Dedifferentiated amniotic fluid mesenchymal stem cell (primary cell): ENCODE data around the gene SPACA6.
"Not testable (repeated sequence)": the region's sequence is repeated elsewhere in the genome, so short reads cannot be mapped to it uniquely, and the experiment has no call there.

Experiments used
- DNase-seq: peaks from one replicate; pipeline ENCODE4 v3.0.0-alpha.2; 2016; ENCODE audit errors: extremely low spot score

SPACA6 gene, protein sequence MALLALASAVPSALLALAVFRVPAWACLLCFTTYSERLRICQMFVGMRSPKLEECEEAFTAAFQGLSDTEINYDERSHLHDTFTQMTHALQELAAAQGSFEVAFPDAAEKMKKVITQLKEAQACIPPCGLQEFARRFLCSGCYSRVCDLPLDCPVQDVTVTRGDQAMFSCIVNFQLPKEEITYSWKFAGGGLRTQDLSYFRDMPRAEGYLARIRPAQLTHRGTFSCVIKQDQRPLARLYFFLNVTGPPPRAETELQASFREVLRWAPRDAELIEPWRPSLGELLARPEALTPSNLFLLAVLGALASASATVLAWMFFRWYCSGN

DNA sequence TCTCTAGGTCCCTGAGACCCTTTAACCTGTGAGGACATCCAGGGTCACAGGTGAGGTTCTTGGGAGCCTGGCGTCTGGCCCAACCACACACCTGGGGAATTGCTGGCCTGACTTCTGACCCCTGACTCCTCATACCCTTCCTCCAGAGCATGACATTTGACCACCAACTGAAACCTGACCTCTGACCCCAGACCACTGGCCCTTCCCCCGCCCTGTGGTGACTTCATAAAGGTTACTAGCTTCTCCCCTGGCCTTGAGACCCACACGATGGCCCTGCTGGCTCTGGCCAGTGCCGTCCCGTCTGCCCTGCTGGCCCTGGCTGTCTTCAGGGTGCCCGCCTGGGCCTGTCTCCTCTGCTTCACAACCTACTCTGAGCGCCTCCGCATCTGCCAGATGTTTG, at the start of gene SPACA6:
SPACA6 (plus strand) TSS at position 71 of the 400 bp plus-strand sequence; CDS start at position 268, 197 bp downstream.
- no peak for DNase-seq

- no peak for DNase-seq
These were observed 48.4 kb upstream of the SPACA6 start for GRCh38 chr19:51644636-51645271.

- DNase-seq = not testable (repeated sequence)
These were observed 46.4 kb upstream of the SPACA6 start, which contains the start of gene SIGLEC14 for GRCh38 chr19:51646730-51647129. Gene SIGLEC14, minus strand, starts transcription at chr19:51646825. Its CDS starts 66 bp downstream, at chr19:51646759.

- no peak for DNase-seq
These were observed 45.8 kb upstream of the SPACA6 start for GRCh38 chr19:51647318-51647717.

DNA sequence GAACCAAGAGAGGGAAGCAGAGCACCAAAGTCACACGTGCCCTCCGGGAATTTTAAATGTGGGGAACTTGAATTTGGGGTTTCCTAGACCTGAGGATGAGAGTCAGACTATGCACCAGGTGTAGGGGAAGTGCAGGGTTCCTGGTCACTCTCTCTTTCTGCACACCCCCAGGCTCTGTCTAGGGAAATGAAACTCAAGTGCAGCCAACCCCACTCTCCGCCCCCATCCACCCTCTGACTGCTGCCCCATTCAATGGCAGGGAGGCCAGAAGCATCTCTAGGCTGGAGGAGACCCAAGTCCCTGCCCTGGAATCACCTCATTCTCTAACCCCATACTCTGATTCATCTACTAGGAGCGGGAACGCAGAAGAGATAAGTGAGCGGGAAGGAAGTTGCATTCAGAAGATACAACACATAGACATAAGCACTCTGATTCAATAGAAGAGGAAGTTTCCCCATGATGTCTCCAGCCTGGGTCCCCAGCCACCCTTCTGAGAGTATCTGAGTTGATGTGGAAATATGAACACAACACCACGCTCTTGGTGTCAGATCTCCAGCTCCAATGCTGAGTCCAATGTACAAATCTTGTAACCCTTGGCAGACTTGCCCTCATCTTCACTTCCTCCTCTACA, 41.8 kb upstream of the SPACA6 start:
- DNase-seq = no peak

GRCh38 chr19:51652266-51652665, 40.9 kb upstream of the SPACA6 start:
- DNase-seq = no peak

GRCh38 chr19:51653162-51653561, 40.0 kb upstream of the SPACA6 start:
- DNase-seq = no peak

GRCh38 chr19:51654783-51655182, 38.3 kb upstream of the SPACA6 start:
- no peak for DNase-seq

DNA sequence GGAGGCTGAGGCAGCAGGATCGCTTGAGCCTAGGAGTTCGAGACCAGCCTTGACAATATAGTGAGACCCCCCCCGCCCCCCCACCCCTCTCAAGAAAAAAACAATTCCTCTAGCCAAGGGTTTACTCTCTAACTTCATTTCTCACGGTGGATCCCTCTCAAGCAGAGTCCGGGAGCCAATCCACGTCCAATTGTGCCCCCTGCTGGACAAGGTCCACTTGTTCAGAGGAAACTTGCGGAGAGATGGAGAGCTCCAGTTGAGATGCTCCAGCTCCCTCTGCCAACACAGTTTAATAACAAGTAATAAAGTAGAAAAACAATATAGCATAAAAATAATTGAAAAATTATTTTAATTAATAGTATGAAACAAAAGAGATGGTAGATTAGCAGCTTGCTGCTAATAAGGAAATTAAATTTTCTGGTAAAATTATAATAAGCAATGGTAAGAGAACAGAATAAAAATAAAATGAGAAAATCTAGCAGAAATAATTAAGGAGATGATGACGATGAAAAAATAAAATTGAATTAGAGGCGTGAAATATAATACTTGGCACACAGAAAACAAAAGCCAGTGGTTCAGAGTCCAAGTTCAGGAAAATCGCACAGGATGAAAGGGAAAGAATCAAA, 32.0 kb upstream of the SPACA6 start:
- DNase-seq = peak; percentile 70

DNA sequence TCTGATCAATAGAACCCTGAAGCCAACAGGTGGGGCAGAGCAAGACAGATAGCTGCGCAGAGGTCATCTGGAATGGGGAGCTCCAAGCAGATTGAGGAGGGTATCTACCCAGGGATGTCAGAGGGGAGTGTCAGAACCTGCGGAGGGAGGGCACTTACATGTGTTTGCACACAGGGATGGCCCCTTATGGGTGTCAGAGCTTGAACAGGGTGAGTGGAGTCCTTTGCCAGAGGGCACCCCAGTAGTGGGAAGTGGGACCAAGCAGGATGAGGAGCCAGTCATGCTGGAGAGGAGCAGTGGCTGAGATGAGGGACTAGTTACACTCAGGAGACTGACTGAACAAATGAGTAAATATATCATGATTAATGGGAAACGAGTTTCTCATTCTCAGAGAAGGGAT, 29.5 kb upstream of the SPACA6 start:
- DNase-seq = no peak

- no peak for DNase-seq
These were observed 29.0 kb upstream of the SPACA6 start for GRCh38 chr19:51664131-51664530.

- DNase-seq = no peak
These were observed 28.1 kb upstream of the SPACA6 start for GRCh38 chr19:51664997-51665396.

DNA sequence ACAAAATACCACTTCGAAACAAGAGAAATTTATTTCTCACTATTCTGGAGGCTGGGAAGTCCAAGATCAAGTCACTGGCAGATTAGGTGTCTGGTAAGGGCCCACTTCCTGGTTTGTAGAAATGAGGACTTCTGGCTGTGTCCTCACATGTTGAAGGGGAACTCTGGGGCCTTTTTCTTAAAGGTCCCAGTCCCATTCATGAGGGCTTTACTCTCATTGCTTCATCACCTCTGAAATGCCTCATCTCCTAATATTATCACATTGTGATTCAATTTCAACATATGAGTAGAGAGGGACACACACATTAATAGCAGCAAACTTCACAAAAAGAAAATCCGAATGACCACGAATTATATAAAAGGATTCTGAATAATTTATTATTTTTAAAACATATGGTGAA, 24.9 kb upstream of the SPACA6 start:
- DNase-seq = no peak

DNA sequence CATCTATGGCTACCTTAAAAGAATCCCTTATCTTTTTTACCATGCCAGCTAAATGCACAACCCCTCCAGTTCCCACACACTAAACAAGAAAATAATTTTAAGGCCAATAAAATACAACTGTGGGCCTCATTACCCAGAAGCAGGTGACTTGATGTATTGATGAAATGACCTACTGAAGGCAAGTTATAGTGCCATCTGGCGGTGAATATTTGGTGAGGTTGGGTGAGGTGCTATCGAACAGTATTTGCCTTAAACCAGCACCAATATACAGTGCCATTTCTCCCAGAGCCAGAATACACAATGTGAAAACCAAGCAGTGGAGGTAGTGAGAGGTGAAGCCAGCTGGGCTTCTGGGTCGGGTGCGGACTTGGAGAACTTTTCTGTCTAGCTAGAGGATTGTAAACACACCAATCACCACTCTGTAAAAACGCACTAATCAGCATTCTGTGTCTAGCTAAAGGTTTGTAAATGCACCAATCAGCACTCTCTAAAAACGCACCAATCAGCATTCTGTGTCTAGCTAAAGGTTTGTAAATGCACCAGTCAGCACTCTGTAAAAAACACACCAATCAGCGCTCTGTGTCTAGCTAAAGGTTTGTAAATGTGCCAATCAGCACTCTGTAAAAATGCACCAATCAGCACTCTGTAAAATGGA, 17.1 kb upstream of the SPACA6 start:
- DNase-seq = not testable (repeated sequence)

- DNase-seq = no peak
These were observed 16.5 kb upstream of the SPACA6 start for GRCh38 chr19:51676566-51677083.

DNA sequence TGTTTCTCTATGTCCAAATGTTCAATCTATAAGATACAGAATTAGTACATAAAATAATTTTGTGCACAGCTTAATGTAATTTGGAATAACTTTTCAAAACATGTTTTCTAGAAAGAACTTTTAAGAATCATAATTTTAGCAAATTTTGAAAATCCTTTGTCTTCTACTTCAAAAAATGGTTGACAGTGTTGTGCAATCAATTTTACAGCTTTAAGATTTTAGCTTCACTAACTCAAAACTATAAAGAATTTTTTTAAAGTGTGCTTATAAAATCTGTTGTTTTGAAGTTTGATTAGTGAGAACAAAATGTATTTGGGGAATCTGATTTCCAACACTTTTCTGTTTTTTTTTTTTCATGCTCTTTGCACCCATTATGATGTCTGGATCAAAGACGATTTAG, 12.7 kb upstream of the SPACA6 start:
- DNase-seq = no peak

DNA sequence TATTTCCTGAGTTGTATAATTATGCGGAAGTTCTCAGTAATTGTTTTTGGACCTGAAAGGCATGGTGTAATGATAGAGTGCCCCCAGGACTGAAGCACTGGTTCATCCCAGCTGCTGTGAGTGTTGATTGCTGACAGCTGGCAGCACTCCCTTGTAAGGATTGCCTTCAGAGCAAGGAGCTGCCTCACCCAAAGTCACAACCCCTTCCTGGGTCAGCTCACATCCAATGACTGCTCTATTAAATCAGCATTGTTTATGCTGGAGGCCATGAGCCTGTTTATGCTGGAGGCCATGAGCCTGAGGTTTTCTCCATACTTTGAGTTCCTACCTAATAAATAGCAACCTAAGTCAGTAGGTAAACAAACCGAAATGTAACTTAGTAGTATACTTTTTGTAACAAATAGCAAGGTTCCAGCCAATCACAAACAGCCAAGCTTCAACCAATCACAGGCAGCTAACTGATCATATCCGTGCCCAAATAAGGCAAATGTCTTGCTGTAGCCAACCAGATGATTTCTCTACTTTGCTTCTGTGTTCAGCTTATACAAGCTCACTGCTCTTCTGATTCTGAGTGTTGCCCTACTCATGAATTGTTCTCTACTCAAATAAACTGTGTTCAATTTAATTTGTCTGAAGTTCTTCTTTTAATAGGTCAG, 11.7 kb upstream of the SPACA6 start:
- no peak for DNase-seq

DNA sequence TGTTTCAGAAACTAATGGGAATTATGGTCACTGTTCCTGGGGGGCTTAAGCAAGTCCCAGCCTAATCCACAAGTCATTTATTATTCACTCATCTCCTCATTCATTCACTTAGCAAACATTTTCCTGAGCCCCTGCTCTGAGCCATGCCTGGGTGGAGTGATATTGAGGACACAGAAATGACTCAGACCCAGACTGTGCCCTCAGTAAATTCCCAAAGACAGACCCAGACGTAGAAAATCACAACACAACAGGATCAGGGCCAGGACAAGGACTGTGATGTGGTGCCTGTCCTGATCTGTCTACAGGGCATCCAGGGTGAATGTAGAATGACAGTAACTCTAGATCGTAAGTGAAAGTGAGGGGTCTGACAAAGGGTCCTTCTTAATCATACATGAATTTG, 7.0 kb upstream of the SPACA6 start:
- DNase-seq = no peak

GRCh38 chr19:51687791-51688670, 5.1 kb upstream of the SPACA6 start:
- DNase-seq = peak; percentile 17
